Measurements from ENCODE around the gene FAM114A2. TPM values are rescaled to one million over a fixed set of nuclear protein-coding genes. Genes with fewer than 3 reads are reported as not detected.
A peak's percentile ranks its signal among the peaks of the same experiment; 100 is the strongest.

Gene FAM114A2
- total RNA-seq, 1 donor from 2014 or later, result 29.7 TPM

DNA sequence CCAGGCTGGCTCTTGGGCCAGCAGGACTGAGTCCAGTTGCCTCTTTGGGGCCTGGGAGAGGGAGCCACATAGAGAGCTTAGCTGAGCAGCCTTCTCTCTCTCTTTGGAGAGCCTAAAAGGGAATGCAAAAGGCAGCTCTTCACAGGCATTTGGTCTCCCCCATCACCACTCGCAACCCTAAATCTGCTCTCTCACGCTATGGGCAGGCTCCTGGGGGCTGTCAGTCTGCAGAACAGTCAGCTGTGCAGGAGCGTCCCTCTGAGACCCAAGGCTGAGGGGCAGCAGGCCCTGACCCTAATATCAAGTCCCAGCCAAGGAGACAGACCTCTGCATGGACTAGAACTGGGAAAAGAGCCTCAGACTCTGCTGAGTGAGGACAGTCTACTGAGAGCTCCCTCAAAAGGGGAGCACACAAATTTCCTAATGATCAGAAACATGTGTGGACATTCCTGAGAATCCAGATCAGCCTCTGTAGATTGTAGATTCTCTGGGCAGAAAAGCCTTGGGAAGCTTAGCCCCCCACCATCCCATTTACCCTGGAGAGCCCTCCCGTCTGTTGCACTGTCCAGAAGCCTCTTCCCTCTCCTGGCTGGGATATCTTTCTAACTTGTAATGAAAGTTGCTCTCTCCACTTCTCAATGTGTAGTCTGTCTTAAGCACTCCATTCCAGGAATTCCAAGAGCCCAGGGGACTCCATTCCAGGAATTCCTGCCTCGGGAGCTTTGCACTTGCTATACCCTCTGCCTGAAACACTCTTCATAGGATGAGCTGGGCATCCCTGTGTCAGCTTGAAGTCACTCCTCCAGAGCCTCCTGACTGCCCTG lies 79.4 kb downstream of the FAM114A2 start:
- Histone ChIP-seq H3K4me1 (ENCODE audit: insufficient read depth, low read length) (peaks cover 12% of the 10 kb centered on the region), H3K79me2 (ENCODE audit: insufficient read depth, low read length) (no peaks in the 10 kb centered on the region), H3K4me3 (ENCODE audit: insufficient read depth, low read depth, low read length) (no peak overlapping the region), H2AFZ (ENCODE audit: low read depth, low read length) (peak overlapping the region; percentile 16), H4K20me1 (ENCODE audit: insufficient read depth, low read length) (no peaks in the 10 kb centered on the region), H3K9ac (ENCODE audit: low read length) (no peak overlapping the region), H3K27ac (ENCODE audit: low read depth, low read length) (no peak overlapping the region), H3K9me3 (ENCODE audit: insufficient read depth, low read depth, low read length) (no peaks in the 10 kb centered on the region), H3K36me3 (ENCODE audit: insufficient read depth, low read length) (no peaks in the 10 kb centered on the region), H3K27me3 (ENCODE audit: insufficient read depth, low read length) (no peaks in the 10 kb centered on the region), H3K4me2 (ENCODE audit: low read length) (peak overlapping the region; percentile 51)
- peak overlapping the region; percentile 89 for H3K27ac Mint-ChIP-seq (ENCODE audit: unreplicated experiment)
- peak; percentile 61 for DNase-seq (ENCODE audit: low read depth)
- no peak overlapping the region for H3K4me3 Mint-ChIP-seq (ENCODE audit: unreplicated experiment)
- peaks cover 6% of the 10 kb centered on the region for H3K9me3 Mint-ChIP-seq (ENCODE audit: unreplicated experiment)
- TF ChIP-seq, protein P1, sequence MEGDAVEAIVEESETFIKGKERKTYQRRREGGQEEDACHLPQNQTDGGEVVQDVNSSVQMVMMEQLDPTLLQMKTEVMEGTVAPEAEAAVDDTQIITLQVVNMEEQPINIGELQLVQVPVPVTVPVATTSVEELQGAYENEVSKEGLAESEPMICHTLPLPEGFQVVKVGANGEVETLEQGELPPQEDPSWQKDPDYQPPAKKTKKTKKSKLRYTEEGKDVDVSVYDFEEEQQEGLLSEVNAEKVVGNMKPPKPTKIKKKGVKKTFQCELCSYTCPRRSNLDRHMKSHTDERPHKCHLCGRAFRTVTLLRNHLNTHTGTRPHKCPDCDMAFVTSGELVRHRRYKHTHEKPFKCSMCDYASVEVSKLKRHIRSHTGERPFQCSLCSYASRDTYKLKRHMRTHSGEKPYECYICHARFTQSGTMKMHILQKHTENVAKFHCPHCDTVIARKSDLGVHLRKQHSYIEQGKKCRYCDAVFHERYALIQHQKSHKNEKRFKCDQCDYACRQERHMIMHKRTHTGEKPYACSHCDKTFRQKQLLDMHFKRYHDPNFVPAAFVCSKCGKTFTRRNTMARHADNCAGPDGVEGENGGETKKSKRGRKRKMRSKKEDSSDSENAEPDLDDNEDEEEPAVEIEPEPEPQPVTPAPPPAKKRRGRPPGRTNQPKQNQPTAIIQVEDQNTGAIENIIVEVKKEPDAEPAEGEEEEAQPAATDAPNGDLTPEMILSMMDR (IDR thresholded peaks at IDR 0.05; ENCODE audit: insufficient read depth, low read depth, low read length), result no peak
- no peak for TF ChIP-seq EZH2 (IDR thresholded peaks at IDR 0.05; ENCODE audit: insufficient read depth, low read length)
- no peaks in the 10 kb centered on the region for H3K36me3 Mint-ChIP-seq (ENCODE audit: low read depth, unreplicated experiment)
- H3K4me1 Mint-ChIP-seq (ENCODE audit: low read depth, unreplicated experiment), result peaks cover 21% of the 10 kb centered on the region
- H3K27me3 Mint-ChIP-seq (ENCODE audit: low read depth, unreplicated experiment), result peaks cover 6% of the 10 kb centered on the region
- peak; percentile 23 for FAIRE-seq

GRCh38 chr5:153957205-153957604 lies 81.5 kb downstream of the FAM114A2 start:
- Histone ChIP-seq H2AFZ (ENCODE audit: low read depth, low read length) (no peak overlapping the region), H3K4me3 (ENCODE audit: insufficient read depth, low read depth, low read length) (no peak overlapping the region), H3K4me2 (ENCODE audit: low read length) (no peak overlapping the region), H3K27ac (ENCODE audit: low read depth, low read length) (no peak overlapping the region), H4K20me1 (ENCODE audit: insufficient read depth, low read length) (no peaks in the 10 kb centered on the region), H3K79me2 (ENCODE audit: insufficient read depth, low read length) (no peaks in the 10 kb centered on the region), H3K27me3 (ENCODE audit: insufficient read depth, low read length) (no peaks in the 10 kb centered on the region), H3K4me1 (ENCODE audit: insufficient read depth, low read length) (peaks cover 12% of the 10 kb centered on the region), H3K9me3 (ENCODE audit: insufficient read depth, low read depth, low read length) (no peaks in the 10 kb centered on the region), H3K36me3 (ENCODE audit: insufficient read depth, low read length) (no peaks in the 10 kb centered on the region), H3K9ac (ENCODE audit: low read length) (no peak overlapping the region)
- Mint-ChIP-seq H3K27ac (ENCODE audit: unreplicated experiment) (no peak overlapping the region), H3K9me3 (ENCODE audit: unreplicated experiment) (peaks cover 6% of the 10 kb centered on the region), H3K4me1 (ENCODE audit: low read depth, unreplicated experiment) (peaks cover 21% of the 10 kb centered on the region), H3K27me3 (ENCODE audit: low read depth, unreplicated experiment) (peaks cover 6% of the 10 kb centered on the region), H3K4me3 (ENCODE audit: unreplicated experiment) (no peak overlapping the region), H3K36me3 (ENCODE audit: low read depth, unreplicated experiment) (no peaks in the 10 kb centered on the region)
- no peak for FAIRE-seq
- DNase-seq (ENCODE audit: low read depth), result no peak
- TF ChIP-seq, protein P1 (IDR thresholded peaks at IDR 0.05; ENCODE audit: insufficient read depth, low read depth, low read length), result no peak
- no peak for TF ChIP-seq EZH2 (IDR thresholded peaks at IDR 0.05; ENCODE audit: insufficient read depth, low read length)

DNA sequence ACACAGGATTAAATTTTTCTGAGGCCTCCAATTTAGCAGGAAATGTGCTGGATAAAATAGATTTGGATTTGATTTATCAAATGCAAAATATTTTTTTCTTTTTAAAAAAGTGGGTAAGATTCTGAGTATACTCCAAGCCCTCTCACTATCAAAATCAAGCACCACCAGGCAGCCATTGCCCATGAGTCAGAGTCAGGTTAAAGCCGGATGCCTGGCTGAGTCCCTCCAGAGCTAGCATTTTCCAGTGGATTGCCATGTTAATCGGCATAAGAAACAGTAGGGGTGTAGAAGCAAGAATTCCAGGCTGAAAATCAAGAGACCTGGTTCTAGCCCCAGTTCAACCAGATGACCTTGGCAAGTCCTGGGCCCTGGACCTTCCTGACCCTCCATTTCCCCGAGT lies 85.3 kb downstream of the FAM114A2 start:
- TF ChIP-seq, protein P1 (IDR thresholded peaks at IDR 0.05; ENCODE audit: insufficient read depth, low read depth, low read length), result no peak
- no peak for TF ChIP-seq EZH2 (IDR thresholded peaks at IDR 0.05; ENCODE audit: insufficient read depth, low read length)
- Histone ChIP-seq H3K27me3 (ENCODE audit: insufficient read depth, low read length) (no peaks in the 10 kb centered on the region), H3K27ac (ENCODE audit: low read depth, low read length) (no peak overlapping the region), H3K79me2 (ENCODE audit: insufficient read depth, low read length) (no peaks in the 10 kb centered on the region), H3K36me3 (ENCODE audit: insufficient read depth, low read length) (no peaks in the 10 kb centered on the region), H3K9ac (ENCODE audit: low read length) (no peak overlapping the region), H4K20me1 (ENCODE audit: insufficient read depth, low read length) (no peaks in the 10 kb centered on the region), H2AFZ (ENCODE audit: low read depth, low read length) (no peak overlapping the region), H3K4me3 (ENCODE audit: insufficient read depth, low read depth, low read length) (no peak overlapping the region), H3K9me3 (ENCODE audit: insufficient read depth, low read depth, low read length) (no peaks in the 10 kb centered on the region), H3K4me2 (ENCODE audit: low read length) (no peak overlapping the region), H3K4me1 (ENCODE audit: insufficient read depth, low read length) (no peaks in the 10 kb centered on the region)
- Mint-ChIP-seq H3K36me3 (ENCODE audit: low read depth, unreplicated experiment) (no peaks in the 10 kb centered on the region), H3K27ac (ENCODE audit: unreplicated experiment) (no peak overlapping the region), H3K4me1 (ENCODE audit: low read depth, unreplicated experiment) (no peaks in the 10 kb centered on the region), H3K9me3 (ENCODE audit: unreplicated experiment) (peaks cover 6% of the 10 kb centered on the region), H3K27me3 (ENCODE audit: low read depth, unreplicated experiment) (peaks cover 6% of the 10 kb centered on the region), H3K4me3 (ENCODE audit: unreplicated experiment) (no peak overlapping the region)
- DNase-seq (ENCODE audit: low read depth) (no peak), FAIRE-seq (no peak)
